Right atrium auricular region (tissue), 2 donors: Measurements from ENCODE around the gene ZNF385A. TPM values are rescaled to one million over a fixed set of nuclear protein-coding genes. Genes with fewer than 3 reads are reported as not detected.

Experiments used
- DNase-seq: peaks from one replicate; pipeline ENCODE4 v3.0.0-alpha.2; 2019; ENCODE audit warnings: low spot score
- H3K27ac ChIP-seq, 2 donors: fragments of 200-600 bp; sonication (generic); 1 replicate in 1 of 2; 2 replicates in 1 of 2; pipeline ENCODE4 v1.5.1; 2016 to 2019
- H3K27me3 ChIP-seq, 2 donors: fragments of 200-600 bp; sonication (generic); one replicate each; pipeline versions ENCODE4 v1.5.1 to v1.6.0; 2017 to 2019
- H3K36me3 ChIP-seq: fragments of 200-600 bp; sonication (generic); one replicate; pipeline ENCODE4 v1.5.1; 2016
- H3K4me1 ChIP-seq, 2 donors: fragments of 200-600 bp; sonication (generic); one replicate each; pipeline versions ENCODE4 v1.5.1 to v1.6.0; 2017 to 2019
- H3K4me3 ChIP-seq, 2 donors: fragments of 200-600 bp; sonication (generic); 1 replicate in 1 of 2; 2 replicates in 1 of 2; pipeline ENCODE4 v1.5.1; 2017 to 2019; ENCODE audit warnings: mild to moderate bottlenecking in 1 of 2, moderate library complexity in 1 of 2
- H3K9me3 ChIP-seq, 2 donors: fragments of 200-600 bp; sonication (generic); one replicate each; pipeline ENCODE4 v1.5.1; 2019
- total RNA-seq, 2 donors: library from RNA; depleted of rRNA; stranded (reverse); fragments of >200 nt; gene quantifications; one replicate each; pipeline ENCODE4 v1.1.0, GENCODE V29; 2016
- TF ChIP-seq, protein P1 (sequence below), 2 donors: fragments of 200-600 bp; sonication (generic); IDR thresholded peaks; one replicate each; pipeline ENCODE4 v1.5.1; 2019; ENCODE audit warnings: antibody characterized with exemption in 2 of 2

Gene ZNF385A
- total RNA-seq, 2 donors from 2014 or later: 6.7 to 12.7 TPM

DNA sequence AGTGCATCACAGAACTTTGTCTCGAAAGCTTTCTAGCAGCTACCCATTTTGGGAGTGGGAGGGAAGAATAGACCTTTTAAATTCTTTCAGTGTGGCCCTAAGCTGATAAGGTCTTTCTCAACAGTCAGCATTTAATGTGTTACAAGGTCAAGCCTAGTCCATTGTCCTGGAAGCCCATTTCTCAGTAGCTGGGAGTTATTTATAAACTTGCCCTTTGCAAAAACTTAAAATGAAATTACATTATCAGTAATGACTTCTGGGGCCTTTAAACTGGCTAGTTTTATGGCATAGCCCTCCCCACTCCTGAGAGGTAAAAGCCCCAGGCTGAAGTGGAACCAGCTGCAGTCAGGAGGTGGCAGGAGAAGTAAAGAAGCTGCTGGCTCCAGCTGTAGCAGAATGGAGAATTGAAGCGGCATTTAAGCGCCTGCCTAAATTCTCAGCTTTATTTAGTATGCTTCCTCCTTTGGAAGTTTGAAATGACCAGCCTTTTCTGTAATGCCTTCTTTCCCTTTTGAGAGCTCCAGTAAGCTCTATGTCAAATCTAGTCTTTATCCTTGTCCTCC lies 47.2 kb downstream of the ZNF385A start:
- TF ChIP-seq, protein P1, sequence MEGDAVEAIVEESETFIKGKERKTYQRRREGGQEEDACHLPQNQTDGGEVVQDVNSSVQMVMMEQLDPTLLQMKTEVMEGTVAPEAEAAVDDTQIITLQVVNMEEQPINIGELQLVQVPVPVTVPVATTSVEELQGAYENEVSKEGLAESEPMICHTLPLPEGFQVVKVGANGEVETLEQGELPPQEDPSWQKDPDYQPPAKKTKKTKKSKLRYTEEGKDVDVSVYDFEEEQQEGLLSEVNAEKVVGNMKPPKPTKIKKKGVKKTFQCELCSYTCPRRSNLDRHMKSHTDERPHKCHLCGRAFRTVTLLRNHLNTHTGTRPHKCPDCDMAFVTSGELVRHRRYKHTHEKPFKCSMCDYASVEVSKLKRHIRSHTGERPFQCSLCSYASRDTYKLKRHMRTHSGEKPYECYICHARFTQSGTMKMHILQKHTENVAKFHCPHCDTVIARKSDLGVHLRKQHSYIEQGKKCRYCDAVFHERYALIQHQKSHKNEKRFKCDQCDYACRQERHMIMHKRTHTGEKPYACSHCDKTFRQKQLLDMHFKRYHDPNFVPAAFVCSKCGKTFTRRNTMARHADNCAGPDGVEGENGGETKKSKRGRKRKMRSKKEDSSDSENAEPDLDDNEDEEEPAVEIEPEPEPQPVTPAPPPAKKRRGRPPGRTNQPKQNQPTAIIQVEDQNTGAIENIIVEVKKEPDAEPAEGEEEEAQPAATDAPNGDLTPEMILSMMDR (IDR thresholded peaks at IDR 0.05): peak in 1 of 2 donors; percentile 54
- DNase-seq: no peak
- peak overlapping the region; percentile 34 to 44 for H3K27ac ChIP-seq
- H3K36me3 ChIP-seq: peaks cover 20% of the 10 kb centered on the region
- H3K9me3 ChIP-seq: no peaks in the 10 kb centered on the region
- H3K27me3 ChIP-seq: no peaks in the 10 kb centered on the region
- peaks cover 0 to 28% of the 10 kb centered on the region in 2 donors for H3K4me1 ChIP-seq
- no peak overlapping the region for H3K4me3 ChIP-seq

GRCh38 chr12:54333420-54334034 lies 51.0 kb downstream of the ZNF385A start:
- no peaks in the 10 kb centered on the region for H3K9me3 ChIP-seq
- TF ChIP-seq, protein P1 (IDR thresholded peaks at IDR 0.05): no peak
- peaks cover 0 to 42% of the 10 kb centered on the region in 2 donors for H3K4me1 ChIP-seq
- H3K4me3 ChIP-seq: no peak overlapping the region
- H3K27ac ChIP-seq: no peak overlapping the region
- no peaks in the 10 kb centered on the region for H3K36me3 ChIP-seq
- DNase-seq: no peak
- no peaks in the 10 kb centered on the region for H3K27me3 ChIP-seq

- Histone ChIP-seq H3K36me3 (no peaks in the 10 kb centered on the region), H3K4me1 (peaks cover 0 to 36% of the 10 kb centered on the region in 2 donors), H3K27ac (no peak overlapping the region), H3K4me3 (no peak overlapping the region), H3K27me3 (no peaks in the 10 kb centered on the region), H3K9me3 (no peaks in the 10 kb centered on the region)
- TF ChIP-seq, protein P1 (IDR thresholded peaks at IDR 0.05): no peak
- DNase-seq: no peak
Measured at GRCh38 chr12:54331461-54331860, 53.1 kb downstream of the ZNF385A start.

DNA sequence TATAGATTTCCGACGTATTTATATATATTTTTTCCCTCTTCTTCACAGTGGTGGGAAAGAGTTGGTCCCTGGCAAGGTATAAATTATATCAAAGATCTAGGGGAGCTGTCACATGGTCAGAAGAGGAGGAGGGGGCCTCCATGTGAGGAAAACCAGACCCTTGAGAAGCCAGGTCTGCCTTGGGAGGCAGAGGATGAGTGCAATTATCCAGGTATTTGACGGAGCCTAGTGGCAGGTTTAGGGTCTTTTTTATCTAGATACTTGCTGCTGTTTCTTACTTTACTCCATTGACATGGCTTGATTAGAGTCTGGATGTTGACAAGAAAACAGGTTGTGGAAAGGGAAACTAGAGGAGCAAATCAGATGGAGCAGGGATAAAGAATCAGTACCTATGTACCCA lies 54.1 kb downstream of the ZNF385A start:
- Histone ChIP-seq H3K27me3 (no peaks in the 10 kb centered on the region), H3K36me3 (no peaks in the 10 kb centered on the region), H3K9me3 (no peaks in the 10 kb centered on the region), H3K27ac (no peak overlapping the region), H3K4me3 (no peak overlapping the region), H3K4me1 (peaks cover 0 to 44% of the 10 kb centered on the region in 2 donors)
- no peak for DNase-seq
- TF ChIP-seq, protein P1 (IDR thresholded peaks at IDR 0.05): no peak

DNA sequence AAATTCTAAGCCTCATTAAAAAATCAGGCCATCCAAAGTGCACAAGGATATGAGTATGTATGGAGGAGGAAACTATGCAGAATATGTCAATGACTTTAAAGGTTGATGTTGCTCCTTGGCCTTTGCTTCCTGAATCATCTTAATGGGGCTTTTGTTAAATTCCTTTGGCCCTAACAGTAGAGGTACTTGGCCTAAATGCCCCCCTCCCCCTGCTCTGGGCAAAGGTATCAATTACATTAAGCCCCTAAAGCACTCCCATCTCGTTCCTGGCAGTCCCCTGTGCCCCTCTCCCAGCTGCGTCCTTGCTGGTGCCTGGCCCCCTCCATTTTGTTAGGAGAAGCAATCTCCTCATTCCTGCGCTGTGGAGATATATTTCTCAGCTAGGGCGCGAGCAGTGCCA lies 54.8 kb downstream of the ZNF385A start:
- no peak for DNase-seq
- H3K4me1 ChIP-seq: peaks cover 0 to 44% of the 10 kb centered on the region in 2 donors

More for the DNA sequence above, 54.8 kb downstream of the ZNF385A start:
- H3K27me3 ChIP-seq: no peaks in the 10 kb centered on the region
- H3K4me3 ChIP-seq: no peak overlapping the region
- no peaks in the 10 kb centered on the region for H3K36me3 ChIP-seq
- H3K9me3 ChIP-seq: no peaks in the 10 kb centered on the region
- no peak overlapping the region for H3K27ac ChIP-seq
- TF ChIP-seq, protein P1 (IDR thresholded peaks at IDR 0.05): no peak
